Heart right ventricle (tissue), 16 donors: Measurements from ENCODE around the gene RASSF7. TPM values are rescaled to one million over a fixed set of nuclear protein-coding genes. Genes with fewer than 3 reads are reported as not detected.

Experiments used
- ATAC-seq, 8 donors: fragments of 200-7000 bp; cut with Tn5 transposase; one replicate each; pipeline ENCODE4 v1.9.1; 2020; ENCODE audit warnings: mild to moderate bottlenecking in 8 of 8, moderate library complexity in 8 of 8, moderate number of reproducible peaks in 1 of 8
- DNase-seq, 2 donors: peaks; one replicate each; pipeline ENCODE4 v3.0.0-alpha.2; 2020
- H3K27ac ChIP-seq, 10 donors: fragments of 200-600 bp; sonication (generic) in 2 of 10; one replicate each; pipeline versions ENCODE4 v1.5.0 to v1.8.0; 2020 to 2022; ENCODE audit warnings: mild to moderate bottlenecking in 3 of 10
- H3K27me3 ChIP-seq, 7 donors: fragments of 200-600 bp; one replicate each; pipeline ENCODE4 v1.8.0; 2021 to 2022; ENCODE audit warnings: mild to moderate bottlenecking in 2 of 7
- H3K36me3 ChIP-seq, 9 donors: fragments of 200-600 bp; sonication (generic) in 1 of 9; one replicate each; pipeline versions ENCODE4 v1.5.0 to v1.8.0; 2020 to 2022; ENCODE audit warnings: mild to moderate bottlenecking in 2 of 9
- H3K4me1 ChIP-seq, 9 donors: fragments of 200-600 bp; sonication (generic) in 1 of 9; one replicate each; pipeline versions ENCODE4 v1.5.0 to v1.8.0; 2020 to 2022; ENCODE audit warnings: mild to moderate bottlenecking in 4 of 9
- H3K4me3 ChIP-seq, 10 donors: fragments of 200-600 bp; sonication (generic) in 2 of 10; one replicate each; pipeline versions ENCODE4 v1.5.0 to v1.8.0; 2020 to 2022; ENCODE audit warnings: mild to moderate bottlenecking in 7 of 10, moderate library complexity in 2 of 10
- H3K9me3 ChIP-seq, 11 donors: fragments of 200-600 bp in 10 of 11; sonication (generic) in 2 of 11; one replicate each; pipeline versions ENCODE4 v1.5.0 to v1.8.0; 2013 to 2022; ENCODE audit warnings: mild to moderate bottlenecking in 2 of 11, control low read depth in 1 of 11, moderate library complexity in 1 of 11
- CTCF ChIP-seq, 9 donors: fragments of 200-600 bp; sonication (generic) in 2 of 9; IDR thresholded peaks; one replicate each; pipeline versions ENCODE4 v1.5.0 to v1.8.0; 2021 to 2022; ENCODE audit warnings: antibody characterized with exemption in 9 of 9, mild to moderate bottlenecking in 5 of 9, moderate library complexity in 1 of 9
- WGBS, 2 donors: extraction: QIAGEN DNeasy Blood & Tissue Kit; methylation state at CpG; one replicate each; pipeline ENCODE4 v1.1.7; 2013; ENCODE audit warnings: inconsistent platforms in 1 of 2; 5-methylcytosine and 5-hydroxymethylcytosine counted together
- intact Hi-C, 10 donors: fragments of 100-400 bp; cut with DNase I; formaldehyde crosslinking; loops; one replicate each; pipeline versions ENCODE4 v1.11.1 to v1.14.2; 2022
- polyA plus RNA-seq, 2 donors: library from polyadenylated mRNA; stranded (reverse); fragments of 200-250 nt; gene quantifications; one replicate each; pipeline ENCODE4 v1.2.3, GENCODE V29; 2013
- total RNA-seq, 10 donors: library from RNA; stranded (reverse); fragmentation: NEBNext Ultra II Directional in 3 of 10; extraction: Animal tissue kit (Norgen Biotek cat#: 25700) in 3 of 10; gene quantifications; one replicate each; pipeline versions ENCODE4 v1.2.1 to v1.2.4, GENCODE V29; 2021 to 2023
- donor health status: Arrhythmogenic right ventricular cardiomyopathy.
- donor health status: ischemic (EF 13 %, LVEDD 7.1; RV severe dilation, severe dysfunction).
- donor health status: healthy with polysubstance abuse.
- donor health status: DM: no; HTN: yes; CAD: no.
- donor health status: DM: no; HTN: no; CAD: no.
- donor health status: ischemic (EF 25% LVEDD 6.9; RV normal size, moderate dysfunction).
- donor health status: ischemic (EF 25% LVEDD 5.7; RV mildly dilated, moderate dysfunction).
- donor health status: healthy.
- donor health status: DM: yes; HTN: yes; CAD: no.
- donor health status: Ischemic cardiomyopathy.
- donor health status: ischemic (EF 35%, LVEDD 5.7; RV mildly dilated, moderate dysfunction).
- donor health status: nonischemic (EF 11% LVEDD 7.7; RV severe dilation, severe dysfunction).
- donor health status: DM: yes; HTN: yes; CAD: no.
- donor health status: PGD.
- donor health status: ischemic (EF 29% LVEDD 5.4; RV normal size, mild dysfunction).
- donor health status: nonischemic (EF 23%, LVEDD 6.1; RV moderate dilation, normal function).

The RASSF7 gene
- total and polyA plus RNA-seq, 12 donors = 0.96 to 14.2 (median 2.3) TPM

- Histone ChIP-seq H3K36me3 (no peaks in the 10 kb centered on the region), H3K4me1 (peaks cover 3 to 16% (median 13%) of the 10 kb centered on the region in 9 donors), H3K4me3 (no peak overlapping the region), H3K27me3 (peaks cover 27 to 63% (median 46%) of the 10 kb centered on the region in 7 donors), H3K9me3 (no peaks in the 10 kb centered on the region), H3K27ac (no peak overlapping the region)
- ATAC-seq = no peak
- intact Hi-C loops = loop anchor here in 1 of 10 donors (5.0 kb wide), 1 partner anchor 171 kb away; no protein-coding TSS in a partner anchor
- no peak for DNase-seq
- no peak for TF ChIP-seq CTCF (IDR thresholded peaks at IDR 0.05)
- WGBS, 2 donors = 81 to 85% methylated on average over 16 of the region's 16 CpGs
Observed at GRCh38 chr11:551131-551530, 9.6 kb upstream of the RASSF7 start.

GRCh38 chr11:551596-551995, 9.2 kb upstream of the RASSF7 start:
- 80 to 89% methylated on average over 12 of the region's 12 CpGs for WGBS, 2 donors
- Histone ChIP-seq H3K27ac (no peak overlapping the region), H3K27me3 (peaks cover 31 to 68% (median 50%) of the 10 kb centered on the region in 7 donors), H3K9me3 (no peaks in the 10 kb centered on the region), H3K36me3 (no peaks in the 10 kb centered on the region), H3K4me3 (no peak overlapping the region), H3K4me1 (peaks cover 3 to 18% (median 13%) of the 10 kb centered on the region in 9 donors)
- no peak for TF ChIP-seq CTCF (IDR thresholded peaks at IDR 0.05)
- ATAC-seq (no peak), DNase-seq (no peak)
- intact Hi-C loops = loop anchor here in 1 of 10 donors (5.0 kb wide), 1 partner anchor 171 kb away; no protein-coding TSS in a partner anchor

GRCh38 chr11:553083-553987, 7.4 kb upstream of the RASSF7 start:
- H3K4me1 ChIP-seq = peaks cover 3 to 18% (median 13%) of the 10 kb centered on the region in 9 donors
- no peak overlapping the region for H3K27ac ChIP-seq
- 86 to 89% methylated on average over 27 of the region's 27 CpGs for WGBS, 2 donors
- intact Hi-C loops = loop anchor here in 1 of 10 donors (5.0 kb wide), 1 partner anchor 169 kb away; no protein-coding TSS in a partner anchor
- H3K27me3 ChIP-seq = peaks cover 31 to 85% (median 68%) of the 10 kb centered on the region in 7 donors
- ATAC-seq (no peak), DNase-seq (no peak)
- no peaks in the 10 kb centered on the region for H3K36me3 ChIP-seq
- TF ChIP-seq CTCF (IDR thresholded peaks at IDR 0.05) = no peak
- no peaks in the 10 kb centered on the region for H3K9me3 ChIP-seq
- H3K4me3 ChIP-seq = no peak overlapping the region

- no peaks in the 10 kb centered on the region for H3K9me3 ChIP-seq
- H3K27me3 ChIP-seq = peaks cover 31 to 89% (median 72%) of the 10 kb centered on the region in 7 donors
- H3K27ac ChIP-seq = no peak overlapping the region
- DNase-seq (no peak), ATAC-seq (no peak)
- no peak overlapping the region for H3K4me3 ChIP-seq
- peaks cover 3 to 18% (median 13%) of the 10 kb centered on the region in 9 donors for H3K4me1 ChIP-seq
- intact Hi-C loops = loop anchor here in 4 of 10 donors (2.0 to 5.0 kb wide), 3 partner anchors 168 to 175 kb away; no protein-coding TSS in a partner anchor
- TF ChIP-seq CTCF (IDR thresholded peaks at IDR 0.05) = no peak
- no peaks in the 10 kb centered on the region for H3K36me3 ChIP-seq
- 51 to 65% methylated on average over 9 to 11 of the region's 11 CpGs for WGBS, 2 donors
Observed at GRCh38 chr11:553988-554340, 6.8 kb upstream of the RASSF7 start.
